SK-N-SH (cell line): Measurements from ENCODE around the gene P2RY12.

Source experiments
- ELF1 ChIP-seq: IDR thresholded peaks from 2 replicates; pipeline ENCODE4 v1.4.0; 2012
- EZH2phosphoT487 ChIP-seq: fragments of 200-600 bp; sonication (generic); IDR thresholded peaks from 2 replicates; pipeline ENCODE4 v1.6.1; 2017; ENCODE audit warnings: low read depth, mixed run types, mild to moderate bottlenecking, antibody characterized with exemption, moderate library complexity, borderline replicate concordance
- FOXM1 ChIP-seq: IDR thresholded peaks from 2 replicates; pipeline ENCODE4 v1.4.0; 2012; ENCODE audit warnings: low read depth, mild to moderate bottlenecking
- POLR2AphosphoS5 ChIP-seq: IDR thresholded peaks from 2 replicates; pipeline ENCODE4 v1.6.1; 2012; ENCODE audit warnings: low read depth, low read length
- RXRA ChIP-seq: IDR thresholded peaks from 2 replicates; pipeline ENCODE4 v1.4.0; 2012; ENCODE audit warnings: low read depth, mild to moderate bottlenecking, borderline replicate concordance
- TCF12 ChIP-seq: IDR thresholded peaks from 2 replicates; pipeline ENCODE4 v1.4.0; 2012
- YY1 ChIP-seq: IDR thresholded peaks from 2 replicates; pipeline ENCODE4 v1.4.0; 2012; ENCODE audit warnings: low read depth, mild to moderate bottlenecking
- ZBTB33 ChIP-seq: IDR thresholded peaks from 2 replicates; pipeline ENCODE4 v1.4.0; 2012; ENCODE audit warnings: low read depth, borderline replicate concordance
- TF ChIP-seq, protein P1 (sequence below): fragments of 200-600 bp; sonication (generic); IDR thresholded peaks from 2 replicates; pipeline ENCODE4 v1.6.1; 2017; ENCODE audit warnings: antibody characterized with exemption, mild to moderate bottlenecking, moderate library complexity
- TF ChIP-seq, protein P2 (sequence below): fragments of 150-350 bp; IDR thresholded peaks from 2 replicates; pipeline ENCODE4 v1.6.1; 2016; ENCODE audit warnings: mild to moderate bottlenecking, low read depth, low read length
- TF ChIP-seq, protein P3 (sequence below): IDR thresholded peaks from 2 replicates; pipeline ENCODE4 v1.4.0; 2012; ENCODE audit warnings: low read depth

DNA sequence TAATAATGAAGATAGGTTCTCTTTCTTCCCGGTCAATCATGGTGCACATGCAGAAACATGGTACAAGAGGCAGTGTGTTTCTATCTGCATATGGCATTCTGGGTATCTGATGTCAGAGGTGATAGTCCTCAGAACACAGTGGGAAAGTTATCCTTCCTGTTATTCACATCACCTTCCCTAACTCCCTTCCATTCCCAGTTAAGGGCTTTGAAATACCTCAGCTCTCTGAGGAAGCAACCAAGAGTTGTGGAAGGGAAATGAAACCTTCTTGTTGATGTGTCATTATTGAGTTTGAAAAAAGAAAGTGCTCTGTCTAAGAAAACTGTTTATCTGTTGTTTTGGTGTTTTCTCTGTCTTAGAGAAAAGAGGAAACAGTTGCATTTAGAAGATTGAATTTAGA is 33.3 kb downstream of the P2RY12 start:
- TF ChIP-seq, protein P1, sequence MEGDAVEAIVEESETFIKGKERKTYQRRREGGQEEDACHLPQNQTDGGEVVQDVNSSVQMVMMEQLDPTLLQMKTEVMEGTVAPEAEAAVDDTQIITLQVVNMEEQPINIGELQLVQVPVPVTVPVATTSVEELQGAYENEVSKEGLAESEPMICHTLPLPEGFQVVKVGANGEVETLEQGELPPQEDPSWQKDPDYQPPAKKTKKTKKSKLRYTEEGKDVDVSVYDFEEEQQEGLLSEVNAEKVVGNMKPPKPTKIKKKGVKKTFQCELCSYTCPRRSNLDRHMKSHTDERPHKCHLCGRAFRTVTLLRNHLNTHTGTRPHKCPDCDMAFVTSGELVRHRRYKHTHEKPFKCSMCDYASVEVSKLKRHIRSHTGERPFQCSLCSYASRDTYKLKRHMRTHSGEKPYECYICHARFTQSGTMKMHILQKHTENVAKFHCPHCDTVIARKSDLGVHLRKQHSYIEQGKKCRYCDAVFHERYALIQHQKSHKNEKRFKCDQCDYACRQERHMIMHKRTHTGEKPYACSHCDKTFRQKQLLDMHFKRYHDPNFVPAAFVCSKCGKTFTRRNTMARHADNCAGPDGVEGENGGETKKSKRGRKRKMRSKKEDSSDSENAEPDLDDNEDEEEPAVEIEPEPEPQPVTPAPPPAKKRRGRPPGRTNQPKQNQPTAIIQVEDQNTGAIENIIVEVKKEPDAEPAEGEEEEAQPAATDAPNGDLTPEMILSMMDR, result no peak
- no peak for TF ChIP-seq TCF12
- TF ChIP-seq, protein P2, sequence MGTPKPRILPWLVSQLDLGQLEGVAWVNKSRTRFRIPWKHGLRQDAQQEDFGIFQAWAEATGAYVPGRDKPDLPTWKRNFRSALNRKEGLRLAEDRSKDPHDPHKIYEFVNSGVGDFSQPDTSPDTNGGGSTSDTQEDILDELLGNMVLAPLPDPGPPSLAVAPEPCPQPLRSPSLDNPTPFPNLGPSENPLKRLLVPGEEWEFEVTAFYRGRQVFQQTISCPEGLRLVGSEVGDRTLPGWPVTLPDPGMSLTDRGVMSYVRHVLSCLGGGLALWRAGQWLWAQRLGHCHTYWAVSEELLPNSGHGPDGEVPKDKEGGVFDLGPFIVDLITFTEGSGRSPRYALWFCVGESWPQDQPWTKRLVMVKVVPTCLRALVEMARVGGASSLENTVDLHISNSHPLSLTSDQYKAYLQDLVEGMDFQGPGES, result no peak
- no peak for TF ChIP-seq YY1
- no peak for TF ChIP-seq EZH2phosphoT487
- TF ChIP-seq FOXM1, result no peak
- no peak for TF ChIP-seq ZBTB33
- no peak for TF ChIP-seq ELF1
- TF ChIP-seq, protein P3, sequence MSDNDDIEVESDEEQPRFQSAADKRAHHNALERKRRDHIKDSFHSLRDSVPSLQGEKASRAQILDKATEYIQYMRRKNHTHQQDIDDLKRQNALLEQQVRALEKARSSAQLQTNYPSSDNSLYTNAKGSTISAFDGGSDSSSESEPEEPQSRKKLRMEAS, result no peak
- TF ChIP-seq POLR2AphosphoS5, result no peak
- no peak for TF ChIP-seq RXRA
